Stimulated activated CD4-positive, alpha-beta T cell treated with anti-CD3 and anti-CD28 coated beads, Interleukin-15, amount 100 ng/mL, for 48 hours (primary cell): ENCODE results near the gene NR3C2.

Experiments
- DNase-seq, 2 donors: peaks; one replicate each; pipeline ENCODE4 v3.0.0-alpha.2; 2020; ENCODE audit warnings: low read depth in 2 of 2

Gene NR3C2

DNA sequence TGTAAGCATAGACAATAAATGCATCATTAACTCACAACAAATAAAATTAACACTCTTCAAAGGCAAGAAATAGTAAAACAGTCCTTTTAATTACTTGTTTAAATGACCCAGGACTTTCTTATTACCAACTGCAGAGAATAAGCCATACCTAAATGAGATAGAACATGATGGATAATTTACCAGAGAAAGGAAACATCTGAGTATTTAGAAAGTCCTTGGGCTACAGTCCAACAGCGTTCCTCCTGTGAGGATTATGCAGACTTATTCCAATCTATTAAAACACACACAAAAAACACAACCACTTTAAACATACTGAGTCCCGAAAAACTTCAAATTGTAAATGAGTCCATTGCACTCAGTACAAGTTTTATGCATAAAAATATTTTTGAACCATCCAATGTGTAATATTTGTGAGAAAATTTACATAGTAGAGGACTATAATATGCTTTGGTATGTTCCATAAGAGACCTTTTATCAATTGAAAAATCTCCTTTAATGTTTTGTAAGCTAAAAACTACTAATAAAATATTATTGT is 129.2 kb downstream of the NR3C2 start:
- DNase-seq, result no peak

DNA sequence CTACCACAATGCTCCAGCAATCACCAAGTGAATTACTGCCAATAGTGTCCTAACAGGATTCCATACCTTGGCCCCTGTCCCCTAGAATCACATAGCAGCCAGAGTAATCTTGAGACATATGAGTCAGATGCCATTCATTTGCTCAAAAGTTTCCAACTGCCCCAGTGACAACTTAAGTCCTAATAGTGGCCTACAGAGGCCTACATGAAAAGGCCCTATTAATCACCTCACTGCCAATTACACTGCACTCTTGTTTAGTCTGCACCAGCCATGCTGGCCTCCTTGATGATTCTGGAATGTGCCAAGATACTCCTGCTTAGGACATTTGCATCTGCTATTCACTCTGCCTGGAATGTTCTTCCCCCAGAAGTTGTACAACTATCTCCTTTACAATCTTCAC is 130.7 kb downstream of the NR3C2 start:
- no peak for DNase-seq

DNA sequence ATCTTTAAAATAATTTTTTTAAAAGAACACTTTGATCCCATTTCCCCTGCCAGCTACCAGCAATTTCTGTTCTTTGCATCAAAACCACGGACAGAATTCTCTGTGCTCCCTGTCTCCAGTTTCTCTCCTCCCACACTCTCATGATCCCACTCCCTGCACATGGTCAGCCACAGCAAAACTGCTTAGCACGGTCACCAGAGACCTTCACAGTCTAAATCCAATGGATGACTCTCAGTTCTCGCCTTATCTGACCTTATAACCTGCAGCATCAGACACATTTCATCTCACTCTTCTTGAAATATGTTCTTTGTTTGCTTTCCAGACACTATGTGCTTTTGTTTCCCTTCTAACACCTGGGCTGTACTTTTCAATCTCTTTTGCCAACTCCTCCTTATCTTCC is 131.5 kb downstream of the NR3C2 start:
- no peak for DNase-seq

DNA sequence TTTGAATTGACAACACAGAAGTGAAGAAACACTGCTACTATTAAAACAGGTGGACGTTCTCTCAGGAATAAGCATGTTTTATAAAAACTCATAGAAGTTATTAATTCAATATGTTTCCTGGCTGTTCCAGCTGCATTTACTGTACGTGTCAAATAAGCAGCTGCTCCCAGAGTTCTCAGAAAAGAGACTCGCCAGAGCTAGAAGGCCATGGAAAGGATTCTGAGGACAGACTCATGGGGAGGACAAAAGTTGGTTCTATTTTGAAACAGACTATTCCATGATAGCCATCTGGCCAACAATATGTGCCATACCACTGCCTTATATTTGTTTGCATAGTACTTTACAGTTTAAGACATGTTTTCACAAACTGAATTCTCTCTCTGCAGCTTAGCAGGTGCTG is 136.5 kb downstream of the NR3C2 start:
- DNase-seq, result no peak

DNA sequence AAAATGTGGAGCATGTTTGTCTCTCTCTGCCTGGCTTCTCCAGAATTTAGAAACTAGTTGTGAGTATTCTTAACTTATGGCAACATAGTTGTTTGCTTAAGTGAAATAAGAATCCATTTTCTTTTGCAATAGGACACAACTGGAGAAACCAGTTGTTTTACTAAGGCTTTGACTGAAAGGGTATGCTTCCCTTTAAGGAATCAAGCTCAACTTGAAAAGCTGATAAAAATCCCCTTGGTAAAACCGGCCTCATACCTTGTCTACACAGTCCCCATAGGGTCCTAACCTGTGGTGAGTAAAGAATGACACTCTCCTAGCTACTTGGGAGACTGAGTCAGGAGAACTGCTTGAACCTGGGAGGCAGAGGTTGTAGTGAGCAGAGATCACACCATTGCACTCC is 139.8 kb downstream of the NR3C2 start:
- DNase-seq, result no peak

DNA sequence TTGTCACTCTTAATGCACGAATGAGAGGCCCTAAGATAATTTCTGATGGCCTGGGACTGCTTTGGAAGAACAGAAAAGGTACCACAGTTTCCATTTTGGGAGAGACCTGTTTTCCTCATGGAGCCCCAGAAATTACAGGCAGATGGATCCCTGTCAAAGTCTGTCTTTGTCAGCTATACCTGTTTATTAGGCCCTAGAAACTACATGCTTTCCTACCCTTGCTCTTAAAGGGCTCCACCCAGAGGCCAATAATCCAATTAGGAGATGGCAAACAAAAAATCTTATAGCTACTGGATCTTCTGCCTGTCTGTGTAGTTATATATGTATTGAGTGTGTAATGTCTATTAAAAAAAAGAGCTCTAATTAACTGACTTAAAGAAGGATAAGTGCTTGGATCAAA is 141.3 kb downstream of the NR3C2 start:
- no peak for DNase-seq

DNA sequence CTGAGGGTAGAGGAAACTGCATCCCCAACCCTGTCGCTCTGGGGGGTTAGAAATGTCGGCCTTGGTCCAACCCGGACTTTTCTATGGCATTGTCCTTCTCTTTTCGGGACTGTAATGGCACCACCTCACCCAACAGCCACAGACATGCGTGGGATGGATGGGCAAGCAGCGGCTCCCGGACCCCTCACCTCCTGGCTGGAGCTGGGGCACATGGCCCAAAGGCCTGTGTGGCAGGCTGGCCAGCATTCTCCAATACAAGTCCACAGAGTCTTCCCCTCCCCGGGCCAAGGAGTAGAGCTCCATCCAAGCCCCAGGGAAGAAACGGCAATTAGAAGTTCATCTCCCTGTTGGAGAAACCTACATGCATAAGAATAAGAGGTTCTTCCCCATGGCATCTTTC is 142.9 kb downstream of the NR3C2 start:
- no peak for DNase-seq

- DNase-seq, result no peak
These were observed 145.7 kb downstream of the NR3C2 start for GRCh38 chr4:148296498-148296897.

DNA sequence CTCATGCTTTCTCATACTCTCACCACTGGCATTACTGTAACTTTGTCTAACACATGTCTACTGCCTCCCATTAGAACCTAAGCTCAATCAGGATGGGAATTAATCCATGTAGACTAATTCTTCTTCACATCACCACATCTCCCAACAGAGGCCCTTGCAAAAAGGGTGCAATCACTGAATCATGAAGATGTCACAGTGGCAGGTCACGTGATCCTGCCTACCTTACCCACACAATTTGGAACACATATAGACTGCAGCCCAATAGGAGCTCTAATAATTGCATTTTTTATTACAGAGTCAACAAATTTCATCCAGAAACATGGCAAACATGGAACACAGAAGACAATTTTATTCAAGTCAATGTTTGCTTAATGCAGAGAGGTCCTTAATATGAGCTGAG is 146.6 kb downstream of the NR3C2 start:
- no peak for DNase-seq

DNA sequence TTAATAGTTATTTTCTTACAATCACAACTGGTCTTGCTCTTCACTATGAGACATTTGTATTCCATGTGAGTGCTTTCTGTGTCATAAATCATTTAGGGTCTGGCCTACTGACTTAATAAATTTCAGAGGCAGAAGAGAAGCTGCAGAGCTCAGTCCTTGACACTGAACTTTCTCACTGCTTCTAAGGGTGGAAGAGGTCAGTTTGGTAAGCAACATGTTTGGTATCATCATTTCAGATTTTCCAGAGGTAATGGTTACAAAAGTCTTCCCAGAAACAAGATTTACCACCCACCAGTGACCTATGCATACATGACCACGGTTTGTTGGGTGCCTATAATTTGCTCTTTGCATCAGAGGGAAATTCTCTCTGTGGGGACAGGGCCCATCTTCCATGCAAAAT is 148.6 kb downstream of the NR3C2 start:
- DNase-seq, result no peak

DNA sequence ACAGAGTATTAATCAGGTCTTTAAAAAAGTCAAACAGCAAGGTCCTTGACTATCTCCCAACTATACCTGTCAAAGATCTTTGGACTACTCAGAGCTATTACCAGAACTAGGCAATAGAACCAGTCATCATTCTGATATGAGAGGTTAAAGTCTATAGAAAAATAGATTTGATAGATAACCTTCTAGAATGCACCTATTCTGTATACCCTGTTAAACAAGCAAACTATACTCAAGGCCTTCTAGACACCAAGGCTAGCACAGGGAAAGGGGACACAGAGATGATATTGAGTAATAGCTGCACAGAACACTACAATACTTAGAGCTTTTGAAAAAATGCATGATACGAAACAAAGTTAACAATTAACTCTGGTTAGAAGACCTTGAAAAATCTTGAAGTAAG is 149.5 kb downstream of the NR3C2 start:
- no peak for DNase-seq

DNA sequence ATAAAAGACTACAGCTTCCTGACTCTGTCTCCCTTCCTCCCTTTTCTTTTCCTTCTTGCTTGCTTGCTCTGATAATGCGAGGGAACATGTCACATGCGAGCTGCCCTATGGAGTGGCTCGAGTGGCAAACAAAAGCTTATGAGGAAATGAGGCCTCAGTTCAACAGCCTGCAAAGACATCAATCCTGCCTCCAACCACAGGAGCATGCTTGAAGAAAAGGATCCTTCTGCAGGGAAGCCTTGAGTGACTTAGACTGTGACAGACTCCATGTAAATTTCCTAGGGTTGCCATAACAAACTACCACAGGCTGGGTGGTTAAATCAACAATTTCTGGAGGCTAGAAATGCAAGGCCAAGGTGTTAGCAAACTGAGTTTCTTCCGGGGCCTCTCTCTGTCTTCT is 152.5 kb downstream of the NR3C2 start:
- DNase-seq, result no peak

GRCh38 chr4:148288448-148288847 is 153.8 kb downstream of the NR3C2 start:
- DNase-seq, result no peak

- no peak for DNase-seq
These were observed 155.1 kb downstream of the NR3C2 start for GRCh38 chr4:148287111-148287510.

GRCh38 chr4:148286012-148286411 is 156.2 kb downstream of the NR3C2 start:
- no peak for DNase-seq

- no peak for DNase-seq
These were observed 158.5 kb downstream of the NR3C2 start for GRCh38 chr4:148283665-148284064.

DNA sequence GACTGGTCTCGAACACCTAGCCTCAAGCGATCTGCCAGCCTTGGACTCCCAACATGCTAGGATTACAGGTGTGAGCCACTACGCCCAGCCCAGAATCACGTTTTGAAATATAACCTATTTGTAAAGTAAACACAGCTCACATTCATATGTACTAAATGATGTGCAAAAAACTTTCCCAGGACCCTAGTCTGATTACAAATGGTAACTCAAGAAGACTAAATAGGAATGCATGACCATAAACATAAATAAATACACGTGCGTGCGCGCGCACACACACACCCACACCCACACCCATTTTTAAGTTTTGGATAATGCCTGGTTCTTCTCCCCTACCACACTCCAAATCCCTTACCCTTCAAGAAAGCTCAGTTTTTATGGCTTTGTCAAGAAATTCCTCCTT is 163.9 kb downstream of the NR3C2 start:
- no peak for DNase-seq

- DNase-seq, result no peak
These were observed 166.9 kb downstream of the NR3C2 start for GRCh38 chr4:148275266-148275665.

- DNase-seq, result no peak
These were observed 168.7 kb downstream of the NR3C2 start for GRCh38 chr4:148273501-148273986.

- DNase-seq, result no peak
These were observed 171.0 kb downstream of the NR3C2 start for GRCh38 chr4:148271166-148271565.

DNA sequence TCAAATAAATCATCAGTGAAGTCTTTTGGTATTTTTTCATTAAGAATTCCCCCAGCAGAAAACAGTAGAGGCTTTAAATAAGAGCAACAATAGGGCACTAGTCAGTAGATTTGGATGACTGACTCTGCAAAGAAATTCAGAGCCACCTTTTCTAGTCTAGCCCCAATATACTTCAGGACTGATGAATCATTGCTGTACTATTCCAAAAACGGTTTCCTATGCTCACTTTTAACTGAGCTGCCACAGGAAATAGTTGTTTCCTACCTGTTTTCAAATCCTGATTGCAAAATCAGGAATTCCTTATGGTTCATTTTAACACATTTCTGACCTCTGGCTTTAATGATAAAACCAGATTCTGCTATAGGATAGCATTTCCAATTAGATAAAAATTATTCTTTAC is 171.6 kb downstream of the NR3C2 start:
- DNase-seq, result no peak

- no peak for DNase-seq
These were observed 173.4 kb downstream of the NR3C2 start for GRCh38 chr4:148268835-148269234.

- DNase-seq, result no peak
These were observed 175.3 kb downstream of the NR3C2 start for GRCh38 chr4:148266921-148267320.

DNA sequence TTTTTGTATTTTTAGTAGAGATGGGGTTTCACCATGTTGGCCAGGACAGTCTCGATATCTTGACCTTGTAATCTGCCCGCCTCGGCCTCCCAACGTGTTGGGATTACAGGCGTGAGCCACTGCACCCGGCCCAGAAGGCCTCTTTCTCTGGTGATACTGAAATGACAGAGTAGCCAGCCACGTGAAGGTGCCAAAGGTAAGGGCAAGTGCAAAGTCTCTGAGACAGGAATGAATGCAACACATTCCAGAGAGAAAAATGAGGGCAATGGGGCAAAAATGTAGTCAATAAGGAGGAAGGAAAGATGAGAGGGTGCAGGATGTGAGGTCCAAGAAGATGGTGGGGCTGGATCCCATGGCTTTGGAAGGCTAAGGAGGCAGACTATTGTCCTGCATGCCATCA is 176.0 kb downstream of the NR3C2 start:
- no peak for DNase-seq

GRCh38 chr4:148265627-148266026 is 176.6 kb downstream of the NR3C2 start:
- no peak for DNase-seq
